GM21381 (cell line): ENCODE measurements around the gene TOM1L1.
"Not testable (repeated sequence)": the region's sequence is repeated elsewhere in the genome, so short reads cannot be mapped to it uniquely, and the experiment has no call there.

Experiments
- ATAC-seq: cut with Tn5 transposase; IDR thresholded peaks from one replicate; pipeline ENCODE4 v1.9.1; 2021; ENCODE audit warnings: mild to moderate bottlenecking, moderate library complexity; ENCODE audit not compliant: unreplicated experiment

Gene TOM1L1

GRCh38 chr17:54900457-54901229 is at the start of gene TOM1L1:
TOM1L1 (plus strand) TSS chr17:54900852; CDS start chr17:54900866, 14 bp downstream.
- peak; percentile 66 for ATAC-seq

- ATAC-seq, result no peak
These were observed 41.5 kb upstream of the TOM1L1 start for GRCh38 chr17:54859187-54859586.

- ATAC-seq, result no peak
These were observed 39.8 kb upstream of the TOM1L1 start for GRCh38 chr17:54860617-54861470.

- ATAC-seq, result no peak
These were observed 39.1 kb upstream of the TOM1L1 start for GRCh38 chr17:54861471-54861983.

GRCh38 chr17:54863176-54863575 is 37.5 kb upstream of the TOM1L1 start:
- ATAC-seq, result no peak

GRCh38 chr17:54864070-54864469 is 36.6 kb upstream of the TOM1L1 start:
- no peak for ATAC-seq

GRCh38 chr17:54864636-54865356 is 35.9 kb upstream of the TOM1L1 start:
- no peak for ATAC-seq

GRCh38 chr17:54867634-54868033 is 33.0 kb upstream of the TOM1L1 start:
- no peak for ATAC-seq

GRCh38 chr17:54870671-54871175 is 29.9 kb upstream of the TOM1L1 start:
- ATAC-seq, result no peak

GRCh38 chr17:54875906-54876305 is 24.7 kb upstream of the TOM1L1 start:
- not testable (repeated sequence) for ATAC-seq

GRCh38 chr17:54876656-54877195 is 23.9 kb upstream of the TOM1L1 start:
- ATAC-seq, result no peak

GRCh38 chr17:54881255-54881972 is 19.2 kb upstream of the TOM1L1 start:
- ATAC-seq, result no peak

GRCh38 chr17:54882371-54882770 is 18.3 kb upstream of the TOM1L1 start:
- ATAC-seq, result no peak

GRCh38 chr17:54882950-54883349 is 17.7 kb upstream of the TOM1L1 start:
- ATAC-seq, result no peak

GRCh38 chr17:54883939-54884338 is 16.7 kb upstream of the TOM1L1 start:
- no peak for ATAC-seq

- no peak for ATAC-seq
These were observed 12.9 kb upstream of the TOM1L1 start for GRCh38 chr17:54887787-54888186.

- no peak for ATAC-seq
These were observed 12.4 kb upstream of the TOM1L1 start for GRCh38 chr17:54888254-54888653.

- no peak for ATAC-seq
These were observed 11.7 kb upstream of the TOM1L1 start for GRCh38 chr17:54888981-54889380.

GRCh38 chr17:54891176-54891821 is 9.4 kb upstream of the TOM1L1 start:
- ATAC-seq, result no peak
